Dermis blood vessel endothelial cell (primary cell): ENCODE measurements around the gene RASA1. TPM values are rescaled to one million over a fixed set of nuclear protein-coding genes. Genes with fewer than 3 reads are reported as not detected.

Experiments
- DNase-seq: peaks from one replicate; pipeline ENCODE4 v3.0.0; 2010
- total RNA-seq: library from RNA; depleted of rRNA; stranded (reverse); fragments of >200 nt; gene quantifications from 2 replicates; pipeline ENCODE4 v1.2.3, GENCODE V29; 2014

RASA1 gene
- total RNA-seq, 1 donor from 2014 or later, result 44.1 TPM

- DNase-seq, result no peak
Observed at GRCh38 chr5:87404359-87404758, 136.7 kb downstream of the RASA1 start.

GRCh38 chr5:87405472-87406155, 137.9 kb downstream of the RASA1 start:
- no peak for DNase-seq

GRCh38 chr5:87408204-87408603, 140.5 kb downstream of the RASA1 start:
- DNase-seq, result no peak

GRCh38 chr5:87410931-87411330, 143.2 kb downstream of the RASA1 start:
- no peak for DNase-seq

GRCh38 chr5:87411586-87411972, 143.9 kb downstream of the RASA1 start:
- DNase-seq, result no peak

GRCh38 chr5:87411973-87412629, 144.4 kb downstream of the RASA1 start:
- peak; percentile 59 for DNase-seq

- DNase-seq, result peak; percentile 99
Observed at GRCh38 chr5:87412630-87413342, 145.1 kb downstream of the RASA1 start, which contains the start of gene CCNH. Gene CCNH, minus strand, starts transcription at chr5:87412930. Its CDS starts 136 bp downstream, at chr5:87412794.

GRCh38 chr5:87413343-87413645, 145.6 kb downstream of the RASA1 start:
- no peak for DNase-seq

GRCh38 chr5:87418506-87418905, 150.8 kb downstream of the RASA1 start:
- DNase-seq, result no peak

GRCh38 chr5:87421307-87421706, 153.6 kb downstream of the RASA1 start:
- DNase-seq, result no peak

- no peak for DNase-seq
Observed at GRCh38 chr5:87423755-87424154, 156.1 kb downstream of the RASA1 start.

- no peak for DNase-seq
Observed at GRCh38 chr5:87430863-87431457, 163.3 kb downstream of the RASA1 start.

- no peak for DNase-seq
Observed at GRCh38 chr5:87432460-87432859, 164.8 kb downstream of the RASA1 start.

- DNase-seq, result no peak
Observed at GRCh38 chr5:87433945-87434344, 166.3 kb downstream of the RASA1 start.

GRCh38 chr5:87434461-87434860, 166.8 kb downstream of the RASA1 start:
- no peak for DNase-seq

- DNase-seq, result no peak
Observed at GRCh38 chr5:87435144-87435694, 167.5 kb downstream of the RASA1 start.

- no peak for DNase-seq
Observed at GRCh38 chr5:87437724-87438123, 170.0 kb downstream of the RASA1 start.

GRCh38 chr5:87438231-87438630, 170.5 kb downstream of the RASA1 start:
- DNase-seq, result no peak

Other genes starting within 250 kb of the RASA1 start
- 62.5 and 74.0 TPM in 2 replicates for gene CCNH, start 145.0 kb downstream of the RASA1 start, total RNA-seq